Measurements from ENCODE around the gene PARVG. TPM values are rescaled to one million over a fixed set of nuclear protein-coding genes. Genes with fewer than 3 reads are reported as not detected.

The PARVG gene
- total and polyA plus RNA-seq, 12 donors, result 1.4 to 61.1 (median 14.8) TPM

- peak overlapping the region in 3 of 5 donors; percentile 2 to 83 (median 65) for H3K27ac ChIP-seq
- intact Hi-C loops (cut with DNase I), result no loop called here
- H3K4me1 ChIP-seq (replicated peaks in 1 of 2), result no peaks in the 10 kb centered on the region
- H3K36me3 ChIP-seq (replicated peaks in 1 of 2), result no peaks in the 10 kb centered on the region
- H3K27me3 ChIP-seq, result no peaks in the 10 kb centered on the region
- TF ChIP-seq POLR2A (IDR thresholded peaks at IDR 0.05) (no peak), CTCF (IDR thresholded peaks at IDR 0.05) (no peak)
- H3K9me3 ChIP-seq (replicated peaks in 1 of 3), result no peaks in the 10 kb centered on the region
- WGBS, 4 donors, result 61 to 80% (median 71%) methylated on average over 5 to 17 of the region's 17 CpGs
- no peak for DNase-seq
- peak overlapping the region in 1 of 4 donors; percentile 36 for H3K4me3 ChIP-seq
These were observed 1.3 kb downstream of the PARVG start for GRCh38 chr22:44181912-44182587.

DNA sequence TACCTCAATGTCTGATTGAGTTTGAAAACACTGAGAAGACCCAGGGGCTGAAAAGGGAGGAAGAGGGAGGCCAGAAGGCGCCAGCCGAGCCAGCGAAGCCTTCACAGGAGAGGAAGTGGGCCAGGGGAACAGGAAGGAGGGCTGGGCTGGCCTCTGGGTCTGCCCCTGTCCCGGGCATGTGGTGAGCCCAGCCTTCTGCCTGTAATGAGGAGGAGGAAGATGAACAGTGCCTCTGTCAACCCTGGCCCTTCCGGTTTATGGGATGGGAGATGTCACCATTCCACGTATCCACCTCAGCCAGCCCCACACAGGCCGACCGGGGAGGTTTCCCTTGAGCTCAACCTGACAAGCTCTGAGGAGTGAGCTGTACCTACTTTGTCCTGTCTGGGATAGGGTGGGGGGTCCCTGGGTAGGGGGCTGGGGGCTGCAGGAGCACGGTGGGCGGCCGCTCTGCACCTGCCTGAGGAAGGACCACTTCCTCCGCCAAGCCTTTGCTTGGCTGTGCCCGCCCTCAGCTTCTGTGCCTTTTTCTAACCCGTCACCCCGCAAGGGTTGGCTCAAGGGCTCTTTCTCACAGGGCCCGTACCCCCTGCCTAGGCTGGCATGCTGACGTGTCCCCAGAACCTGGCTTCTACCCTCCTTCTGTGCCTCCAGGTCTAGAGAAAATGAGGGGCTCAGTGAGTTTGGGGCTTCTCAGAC lies 2.0 kb downstream of the PARVG start:
- Histone ChIP-seq H3K9me3 (replicated peaks in 1 of 3) (no peaks in the 10 kb centered on the region), H3K4me1 (replicated peaks in 1 of 2) (no peaks in the 10 kb centered on the region), H3K36me3 (replicated peaks in 1 of 2) (no peaks in the 10 kb centered on the region), H3K27ac (peak overlapping the region in 2 of 5 donors; percentile 65 to 83), H3K4me3 (peak overlapping the region in 1 of 4 donors; percentile 11), H3K27me3 (no peaks in the 10 kb centered on the region)
- intact Hi-C loops (cut with DNase I), result no loop called here
- no peak for TF ChIP-seq POLR2A (IDR thresholded peaks at IDR 0.05)
- no peak for TF ChIP-seq CTCF (IDR thresholded peaks at IDR 0.05)
- DNase-seq, result peak; percentile 33 to 63 (median 53)
- WGBS, 4 donors, result 68 to 82% (median 78%) methylated on average over 10 to 17 of the region's 17 CpGs

DNA sequence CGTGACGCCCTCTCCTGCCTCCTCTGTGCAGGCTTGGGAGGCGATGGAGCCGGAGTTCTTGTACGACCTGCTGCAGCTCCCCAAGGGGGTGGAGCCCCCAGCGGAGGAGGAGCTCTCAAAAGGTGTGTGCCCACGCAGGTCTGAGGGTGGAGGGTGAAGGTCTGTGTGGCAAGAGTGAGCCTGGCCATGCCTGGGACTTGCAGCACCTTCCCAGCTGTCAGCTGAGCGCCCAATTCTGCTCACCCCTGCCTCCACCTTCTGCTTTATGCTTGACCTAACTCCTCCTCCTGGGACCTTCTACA lies 2.5 kb downstream of the PARVG start:
- Histone ChIP-seq H3K27me3 (no peaks in the 10 kb centered on the region), H3K9me3 (replicated peaks in 1 of 3) (no peaks in the 10 kb centered on the region), H3K36me3 (replicated peaks in 1 of 2) (no peaks in the 10 kb centered on the region), H3K4me1 (replicated peaks in 1 of 2) (no peaks in the 10 kb centered on the region), H3K27ac (peak overlapping the region in 1 of 5 donors; percentile 83), H3K4me3 (peak overlapping the region in 1 of 4 donors; percentile 11)
- WGBS, 4 donors, result 68 to 85% (median 81%) methylated on average over 6 to 8 of the region's 8 CpGs
- TF ChIP-seq CTCF (IDR thresholded peaks at IDR 0.05) (no peak), POLR2A (IDR thresholded peaks at IDR 0.05) (no peak)
- intact Hi-C loops (cut with DNase I), result no loop called here
- DNase-seq, result no peak

GRCh38 chr22:44184006-44184405 lies 3.3 kb downstream of the PARVG start:
- Histone ChIP-seq H3K4me3 (no peak overlapping the region), H3K4me1 (replicated peaks in 1 of 2) (no peaks in the 10 kb centered on the region), H3K27me3 (no peaks in the 10 kb centered on the region), H3K9me3 (replicated peaks in 1 of 3) (no peaks in the 10 kb centered on the region), H3K27ac (no peak overlapping the region), H3K36me3 (replicated peaks in 1 of 2) (no peaks in the 10 kb centered on the region)
- intact Hi-C loops (cut with DNase I), result no loop called here
- TF ChIP-seq CTCF (IDR thresholded peaks at IDR 0.05) (no peak), POLR2A (IDR thresholded peaks at IDR 0.05) (no peak)
- 77 to 84% (median 81%) methylated on average over 4 of the region's 4 CpGs for WGBS, 4 donors
- no peak for DNase-seq
